ENCODE measurements around the gene CD47. TPM values are rescaled to one million over a fixed set of nuclear protein-coding genes. Genes with fewer than 3 reads are reported as not detected.

CD47 gene
- total and polyA plus RNA-seq, 2 of the 4 experiments (the other 2 are of a cell fraction): 45.9 to 52.0 TPM

DNA sequence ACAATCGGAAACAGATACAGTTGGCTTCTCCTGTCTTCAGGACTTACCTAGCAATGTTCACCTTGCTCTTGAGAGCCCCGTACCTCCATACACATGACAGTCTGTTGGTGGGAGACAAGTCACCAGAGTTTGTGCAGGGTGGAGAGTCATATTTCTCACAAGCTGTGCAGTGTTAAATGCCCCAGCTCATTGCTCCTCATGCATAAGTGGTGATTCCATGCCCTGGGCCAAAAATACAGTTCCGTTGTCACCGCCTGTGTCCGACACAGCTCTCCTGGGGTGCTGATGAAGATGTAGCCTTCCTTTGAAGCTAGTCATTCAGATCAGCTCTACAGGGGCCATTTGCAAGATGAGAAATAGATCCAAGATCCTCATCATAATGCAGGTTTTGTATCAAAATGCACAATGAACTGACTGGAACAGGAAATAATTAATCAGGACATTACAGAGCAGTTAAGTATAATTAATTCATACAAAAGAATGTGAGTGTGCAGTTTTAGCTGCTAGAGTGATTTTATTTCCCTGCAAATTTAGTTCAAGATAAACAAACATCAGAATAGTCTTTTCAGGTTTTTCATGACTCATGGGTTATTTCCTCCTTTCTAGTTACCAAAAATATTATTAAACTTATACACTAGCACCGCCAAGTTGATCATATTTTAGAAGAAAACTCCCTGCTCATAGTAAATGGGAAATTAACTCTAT lies 66.5 kb downstream of the CD47 start:
- Histone ChIP-seq H3K23ac (ENCODE audit: low read depth, low read length) (no peak overlapping the region), H3K56ac (ENCODE audit: extremely low read depth, insufficient read depth, low read length) (no peak overlapping the region), H4K20me1 (ENCODE audit: insufficient read depth, low read length) (no peaks in the 10 kb centered on the region), H2AFZ (replicated peaks; ENCODE audit: low read length, poor library complexity) (no peak overlapping the region), H2BK120ac (ENCODE audit: low read depth, low read length) (no peak overlapping the region), H2BK15ac (ENCODE audit: low read depth, low read length) (no peak overlapping the region; the same call in 2 of the 3 replicates), H3K9me1 (ENCODE audit: insufficient read depth, low read length) (no peaks in the 10 kb centered on the region; the same call in none of the 2 replicates), H4K91ac (ENCODE audit: insufficient read depth, low read depth, low read length) (no peak overlapping the region), H4K5ac (ENCODE audit: low read depth, low read length) (no peak overlapping the region), H3K4me2 (ENCODE audit: low read depth, low read length) (no peak overlapping the region), H2AK5ac (ENCODE audit: low read depth, low read length) (no peak overlapping the region), H2BK20ac (ENCODE audit: low read depth, low read length) (no peak overlapping the region), H3K79me1 (ENCODE audit: low read depth in 1 of 2, low read length in 2 of 2) (no peaks in the 10 kb centered on the region), H3K9ac (ENCODE audit: low read depth, low read length) (no peak overlapping the region), H3K4me3 (ENCODE audit: insufficient read depth, low read depth, low read length) (no peak overlapping the region), H3K9me3 (ENCODE audit: control insufficient read depth, insufficient read depth, low read length) (no peaks in the 10 kb centered on the region), H2BK5ac (ENCODE audit: low read depth, low read length, poor library complexity, severe bottlenecking) (no peak overlapping the region), H3K36me3 (ENCODE audit: control insufficient read depth, insufficient read depth, low read length) (no peaks in the 10 kb centered on the region), H3K27ac (ENCODE audit: insufficient read depth, low read length) (no peak overlapping the region), H3K18ac (ENCODE audit: low read depth, low read length) (no peak overlapping the region), H2AK9ac (replicated peaks; ENCODE audit: low read depth, low read length, poor library complexity) (peak overlapping the region; percentile 55), H3K14ac (replicated peaks; ENCODE audit: low read depth, low read length) (no peak overlapping the region), H4K8ac (ENCODE audit: low read depth in 2 of 2, low read length in 2 of 2) (no peak overlapping the region), H3K4ac (ENCODE audit: low read depth, low read length) (no peak overlapping the region), H3K27me3 (ENCODE audit: control insufficient read depth, insufficient read depth, low read length) (peaks cover 3% of the 10 kb centered on the region; the same call in 1 of the 2 replicates), H3K4me1 (ENCODE audit: control insufficient read depth, insufficient read depth, low read length) (no peaks in the 10 kb centered on the region)
- BruUV-seq (replicated peaks): no TSS peak
- DNase-seq (peak; percentile 22), ATAC-seq (ENCODE audit: low read depth) (peak; percentile 29; the same call in 1 of the 2 replicates)
- ChIA-PET POLR2A (ENCODE audit: unreplicated experiment) (no interaction called here), CTCF (no interaction called here)
- in situ Hi-C loops (cut with MboI; ENCODE audit: low sequenced_read_pairs) (no loop called here), dilution Hi-C loops (cut with HindIII; ENCODE audit: low sequenced_read_pairs, unreplicated experiment) (no loop called here), intact Hi-C loops (cut with micrococcal nuclease) (no loop called here)
- no peak for TF ChIP-seq POLR2A (IDR thresholded peaks at IDR 0.05; ENCODE audit: low read depth, low read length)
- TF ChIP-seq NFE2L2 (IDR thresholded peaks at IDR 0.05; ENCODE audit: low read depth, low read length): no peak
- TF ChIP-seq, protein P1, sequence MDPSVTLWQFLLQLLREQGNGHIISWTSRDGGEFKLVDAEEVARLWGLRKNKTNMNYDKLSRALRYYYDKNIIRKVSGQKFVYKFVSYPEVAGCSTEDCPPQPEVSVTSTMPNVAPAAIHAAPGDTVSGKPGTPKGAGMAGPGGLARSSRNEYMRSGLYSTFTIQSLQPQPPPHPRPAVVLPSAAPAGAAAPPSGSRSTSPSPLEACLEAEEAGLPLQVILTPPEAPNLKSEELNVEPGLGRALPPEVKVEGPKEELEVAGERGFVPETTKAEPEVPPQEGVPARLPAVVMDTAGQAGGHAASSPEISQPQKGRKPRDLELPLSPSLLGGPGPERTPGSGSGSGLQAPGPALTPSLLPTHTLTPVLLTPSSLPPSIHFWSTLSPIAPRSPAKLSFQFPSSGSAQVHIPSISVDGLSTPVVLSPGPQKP (IDR thresholded peaks at IDR 0.05; ENCODE audit: borderline replicate concordance, low read depth, low read length): no peak
- no peak for TF ChIP-seq MAZ (IDR thresholded peaks at IDR 0.05; ENCODE audit: borderline replicate concordance, low read depth, low read length)
- 80% methylated on average over 1 of the region's 6 CpGs; no CpG with 5 or more reads in 1 of the 2 experiments for WGBS, 2 experiments (ENCODE audit: extremely low coverage in 2 of 2, insufficient read length in 1 of 2)

Data from IMR-90 (cell line).